ENCODE measurements around the gene IREB2.

DNA sequence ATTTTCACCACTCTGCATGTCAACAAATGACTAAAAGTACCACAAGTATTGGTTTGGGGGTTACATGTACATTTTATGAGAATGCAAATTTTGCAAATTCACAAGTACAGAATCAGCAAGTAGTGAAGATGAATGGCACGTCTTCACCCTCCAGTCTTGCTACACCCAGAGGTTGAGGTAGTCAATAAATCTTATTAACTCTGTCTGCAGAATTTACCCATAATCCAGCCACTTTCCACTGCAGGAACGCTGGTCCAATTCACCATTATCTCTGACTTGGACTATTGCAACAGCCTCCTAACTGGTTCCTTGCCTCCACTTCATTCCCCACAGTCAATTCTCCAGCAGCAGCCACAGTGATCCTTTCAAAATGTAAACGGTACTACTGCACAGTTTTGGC is 112.8 kb downstream of the IREB2 start:
- TF ChIP-seq CTCF (IDR thresholded peaks at IDR 0.05) (no peak), ZFX (IDR thresholded peaks at IDR 0.05; ENCODE audit: borderline replicate concordance) (no peak)

Data from 22Rv1 (cell line).